NCI-H1436 (cell line): ENCODE measurements around the gene MINDY4B.

Experiments used
- DNase-seq: peaks from one replicate; lab custom pipeline; 2025; lab: John Stamatoyannopoulos, UW

MINDY4B gene

DNA sequence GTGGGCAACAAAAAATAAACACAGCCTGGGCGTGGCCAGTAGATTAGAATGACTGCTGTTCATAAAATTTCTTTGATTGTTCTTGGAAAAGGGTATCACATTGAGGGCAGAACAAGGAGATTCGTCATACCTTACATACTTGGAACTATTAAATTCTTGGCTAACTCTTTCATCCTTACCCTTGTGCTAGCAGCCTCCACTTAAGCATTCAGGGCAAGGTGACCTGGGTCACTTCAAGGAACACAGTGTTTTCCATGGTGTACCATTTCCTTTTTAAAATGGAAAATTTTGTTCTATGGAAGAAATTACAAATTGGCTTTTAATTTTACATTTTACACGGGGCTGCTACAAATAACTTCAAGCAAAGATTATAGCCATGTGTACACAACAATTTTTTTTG lies 60.8 kb downstream of the MINDY4B start:
- no peak for DNase-seq

DNA sequence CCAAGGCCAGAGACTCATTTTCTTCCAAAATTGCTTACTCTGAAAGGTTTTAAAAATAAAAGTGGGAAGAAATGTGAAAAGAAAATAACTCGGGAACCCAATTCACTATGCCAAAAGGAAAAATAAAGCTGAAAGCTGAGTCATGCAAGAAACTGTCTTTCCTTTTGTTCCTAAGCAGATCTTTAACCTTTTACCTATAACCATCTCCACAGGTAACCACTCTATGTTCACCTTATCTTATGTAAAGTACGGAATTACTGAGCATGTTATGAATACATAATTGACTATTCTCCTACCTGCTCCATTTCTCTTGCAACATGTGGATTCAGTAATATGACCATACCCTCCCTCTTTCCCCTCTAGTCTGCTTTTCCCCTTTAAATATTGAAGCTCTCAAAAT lies 62.0 kb downstream of the MINDY4B start:
- no peak for DNase-seq

DNA sequence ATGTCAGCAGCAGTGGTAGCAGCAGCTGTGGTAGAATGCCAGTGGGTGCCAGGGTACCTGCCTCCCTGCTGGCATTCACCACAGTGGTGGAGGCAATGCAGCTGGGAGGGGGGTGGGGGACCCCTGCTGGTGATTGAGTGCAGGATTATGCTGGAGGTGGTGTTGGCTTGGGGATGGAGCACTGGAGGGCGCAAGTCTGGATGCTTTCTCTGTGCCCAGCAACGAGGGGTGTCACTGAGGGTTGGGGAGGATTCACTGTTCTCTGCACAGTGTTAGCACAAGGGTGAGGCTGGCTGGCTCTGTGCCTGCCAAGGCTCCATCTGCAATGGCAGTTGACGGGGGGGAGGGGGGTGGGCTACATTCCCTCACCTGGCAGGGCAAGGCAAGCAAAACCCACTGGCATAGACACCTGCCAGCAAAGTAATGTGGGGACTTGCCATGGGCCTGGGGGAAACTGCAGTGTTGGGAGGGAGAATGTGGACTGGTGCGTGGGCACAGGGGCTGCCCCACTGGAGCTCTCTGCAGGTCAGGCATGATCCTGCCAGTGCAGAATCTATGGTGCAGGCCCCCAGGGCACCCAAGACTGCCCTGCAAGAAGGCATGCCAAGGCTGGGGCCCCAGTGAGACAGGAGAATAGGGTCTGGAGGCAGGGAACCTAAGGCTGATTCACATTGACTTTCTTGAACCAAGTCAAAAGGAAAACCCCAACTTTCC lies 64.3 kb downstream of the MINDY4B start:
- DNase-seq = no peak

DNA sequence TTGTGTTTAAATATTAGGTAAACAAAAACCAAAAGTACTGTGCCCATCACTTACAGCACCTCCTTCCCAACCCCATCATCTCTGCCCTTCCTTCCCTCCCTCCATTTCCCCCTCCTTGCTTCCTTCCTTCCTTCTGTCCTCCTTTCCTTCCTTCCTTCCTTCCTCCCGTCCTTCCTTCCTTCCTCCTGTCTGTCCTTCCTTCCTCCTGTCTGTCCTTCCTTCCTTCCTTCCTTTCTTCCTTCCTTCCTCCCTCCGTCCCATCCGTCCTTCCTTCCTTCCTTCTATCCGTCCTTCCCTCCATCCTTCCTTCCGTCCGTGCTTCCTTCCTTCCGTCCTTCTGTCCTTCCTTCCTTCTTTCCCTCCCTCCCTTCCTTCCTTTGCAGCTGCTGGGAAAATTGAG lies 74.5 kb downstream of the MINDY4B start:
- no peak for DNase-seq

DNA sequence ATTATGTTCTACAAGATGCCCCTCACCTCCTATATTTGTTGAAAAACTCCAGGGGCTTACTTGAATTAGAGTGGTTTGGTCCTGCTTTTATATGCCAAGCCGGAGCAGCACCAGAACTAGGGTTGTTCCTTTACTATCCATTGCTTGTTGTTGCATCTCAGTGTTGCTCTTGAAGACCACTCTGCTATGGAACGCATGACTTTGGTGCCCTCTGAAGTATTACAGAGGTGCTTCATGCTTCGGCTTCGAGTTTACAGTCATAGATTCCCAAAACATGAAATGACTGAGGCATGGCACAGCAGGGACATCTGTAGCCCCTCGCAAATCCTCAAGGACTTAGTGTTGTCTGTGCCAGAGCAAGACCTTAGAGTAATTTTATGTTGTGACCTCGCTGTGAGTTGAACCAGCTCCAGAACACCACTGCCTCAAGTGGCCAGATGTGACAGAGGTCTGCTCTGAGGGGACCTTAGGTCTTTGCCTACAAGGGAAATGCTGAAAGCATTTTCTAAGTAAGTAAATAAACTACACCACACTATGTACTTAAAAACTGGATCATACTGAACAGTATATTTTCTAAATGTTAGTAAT lies 75.1 kb downstream of the MINDY4B start:
- DNase-seq = no peak

DNA sequence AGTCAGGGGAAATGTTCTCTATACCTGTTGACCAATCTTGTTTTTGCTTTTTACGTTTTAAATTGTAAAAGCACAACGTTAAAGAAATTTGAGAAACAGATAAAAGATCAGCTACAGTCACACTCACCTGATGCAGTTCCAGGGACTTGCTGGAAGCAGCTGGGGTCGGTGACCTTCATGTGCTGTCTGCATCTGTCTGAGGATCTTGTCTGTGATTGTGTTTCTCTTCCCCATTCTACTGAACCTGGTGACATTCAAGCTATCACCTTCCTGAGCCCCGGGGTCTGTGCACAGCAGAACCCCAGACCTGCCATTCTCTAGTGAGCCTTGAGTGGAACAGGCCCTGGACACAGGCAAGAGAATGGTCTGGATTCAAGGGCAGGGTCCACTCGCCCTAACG lies 75.8 kb downstream of the MINDY4B start:
- no peak for DNase-seq

DNA sequence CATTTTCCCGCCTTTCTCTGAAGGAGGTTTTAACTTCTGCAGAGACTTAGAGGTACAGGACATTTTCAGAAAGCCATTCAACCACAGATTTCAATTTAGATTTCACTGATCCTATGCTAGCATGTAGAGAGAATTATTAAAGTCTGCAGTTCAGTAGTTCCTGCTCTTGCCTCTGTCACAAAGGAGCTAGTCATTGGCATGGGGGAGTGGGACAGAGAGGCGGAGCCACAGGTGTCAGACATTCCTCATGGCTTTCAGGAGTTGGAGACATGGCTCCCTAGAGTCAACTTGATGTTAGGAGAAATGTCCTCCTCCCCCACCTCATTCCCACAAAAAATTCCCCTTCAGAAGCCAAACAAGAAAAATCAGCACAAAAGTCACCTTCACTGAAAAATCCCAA lies 76.2 kb downstream of the MINDY4B start:
- DNase-seq = no peak

DNA sequence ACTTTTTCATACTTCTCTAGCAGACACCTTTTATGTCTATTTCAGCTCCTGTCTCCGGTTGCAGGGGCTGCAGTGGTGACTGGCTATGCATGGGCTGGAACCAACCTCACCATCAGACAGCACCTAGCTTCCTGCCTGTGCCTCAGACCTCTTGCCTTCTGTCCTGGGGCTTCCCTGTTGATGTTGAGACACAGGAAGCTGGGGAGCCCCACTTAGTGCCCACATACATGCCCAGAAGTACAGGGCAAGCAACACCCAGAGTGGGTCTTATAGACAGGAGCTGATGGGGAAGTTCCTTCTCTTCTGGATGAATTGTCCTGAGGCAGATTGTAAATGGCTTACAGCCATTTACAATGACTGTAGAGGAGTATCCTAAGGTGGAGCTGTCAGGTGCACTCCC lies 77.0 kb downstream of the MINDY4B start:
- no peak for DNase-seq

DNA sequence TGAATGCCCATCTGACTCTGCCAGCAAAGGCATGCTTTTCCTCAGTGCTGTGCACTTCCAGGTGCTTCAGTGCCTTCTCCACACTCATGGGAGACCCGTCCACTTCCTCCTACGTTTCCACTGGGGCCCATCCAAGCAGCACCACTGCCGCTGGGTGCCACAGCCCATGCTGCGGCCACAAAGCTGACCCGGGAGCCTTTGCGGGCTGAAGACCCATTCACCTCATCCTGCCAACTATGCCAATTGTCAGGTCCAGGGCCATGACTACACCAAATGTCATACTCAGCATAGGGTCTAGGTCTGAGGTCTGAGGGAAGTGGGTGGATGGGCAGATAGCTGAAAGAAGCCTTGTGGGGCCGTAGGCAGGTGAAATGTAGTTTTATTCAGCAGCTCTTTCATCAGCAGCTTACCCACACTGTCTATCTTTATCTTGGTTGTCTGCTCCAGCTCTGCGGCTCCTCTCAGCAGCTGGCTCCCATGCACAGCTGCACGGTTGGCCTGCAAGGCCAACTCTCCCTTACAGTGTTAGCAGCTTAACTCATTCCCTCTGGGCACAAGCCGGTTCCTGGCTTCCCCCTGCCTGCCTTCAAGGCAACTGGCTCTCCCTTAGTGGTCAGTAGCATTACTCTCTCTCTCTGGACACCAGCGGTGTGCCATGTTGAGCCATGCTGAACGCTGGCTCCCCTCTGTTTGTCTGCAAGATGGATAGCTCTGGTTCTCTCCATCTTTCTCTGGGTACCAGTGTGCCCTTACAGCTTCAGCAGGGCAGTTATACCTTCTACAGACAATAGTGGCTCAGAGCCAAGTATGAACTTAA lies 78.6 kb downstream of the MINDY4B start:
- no peak for DNase-seq

DNA sequence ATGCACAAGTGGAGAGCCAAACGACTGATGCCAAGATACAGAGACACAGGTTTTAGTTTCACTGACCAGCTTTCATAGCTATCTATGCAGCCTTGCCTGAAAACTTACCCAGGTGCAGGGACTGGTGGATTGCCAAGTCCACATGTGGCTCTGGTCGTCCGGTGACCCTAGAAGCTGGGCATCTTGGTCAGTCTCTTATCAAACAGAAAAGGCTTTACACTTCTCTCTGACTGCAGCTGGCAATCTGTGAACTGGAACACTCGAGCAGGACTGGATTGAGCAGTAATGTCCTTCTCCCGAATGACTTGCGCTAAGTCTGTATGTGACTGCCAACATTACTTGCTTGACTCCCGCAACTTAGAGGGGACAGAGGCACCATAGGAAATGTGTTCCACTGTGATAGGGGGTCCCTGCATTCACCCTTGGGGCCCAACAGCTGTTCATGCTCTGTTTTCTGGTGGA lies 79.3 kb downstream of the MINDY4B start:
- DNase-seq = no peak

DNA sequence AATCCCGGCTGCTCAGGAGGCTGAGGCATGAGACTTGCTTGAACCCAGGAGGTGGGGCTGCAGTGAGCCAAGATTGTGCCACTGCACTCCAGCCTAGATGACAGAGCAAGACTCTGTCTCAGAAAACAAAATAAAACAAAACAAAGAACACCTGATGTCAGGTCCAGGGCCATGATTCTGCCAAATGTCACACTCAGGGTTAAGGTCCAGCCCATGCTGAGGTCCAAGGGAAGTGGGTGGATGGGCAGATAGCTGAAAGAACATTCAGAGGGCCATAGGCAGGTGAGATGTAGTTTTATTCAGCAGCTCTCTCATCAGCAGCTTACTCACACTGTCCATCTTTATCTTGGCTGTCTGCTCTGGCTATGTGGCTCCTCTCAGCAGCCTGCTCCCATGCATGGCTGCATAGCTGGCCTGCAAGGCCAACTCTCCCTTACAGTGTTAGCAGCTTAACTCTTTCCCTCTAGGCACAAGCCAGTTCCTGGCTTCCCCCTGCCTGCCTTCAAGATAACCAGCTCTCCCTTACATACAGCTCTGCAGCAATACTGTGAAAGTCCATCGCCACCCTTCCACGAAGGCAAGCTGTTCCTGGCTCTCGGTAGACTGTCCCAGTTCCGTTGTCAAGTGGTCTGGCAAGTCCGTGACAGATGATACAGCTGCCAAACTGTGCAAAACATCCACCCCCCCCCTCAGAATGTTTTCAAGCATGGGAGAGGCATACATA lies 79.9 kb downstream of the MINDY4B start:
- DNase-seq = no peak

DNA sequence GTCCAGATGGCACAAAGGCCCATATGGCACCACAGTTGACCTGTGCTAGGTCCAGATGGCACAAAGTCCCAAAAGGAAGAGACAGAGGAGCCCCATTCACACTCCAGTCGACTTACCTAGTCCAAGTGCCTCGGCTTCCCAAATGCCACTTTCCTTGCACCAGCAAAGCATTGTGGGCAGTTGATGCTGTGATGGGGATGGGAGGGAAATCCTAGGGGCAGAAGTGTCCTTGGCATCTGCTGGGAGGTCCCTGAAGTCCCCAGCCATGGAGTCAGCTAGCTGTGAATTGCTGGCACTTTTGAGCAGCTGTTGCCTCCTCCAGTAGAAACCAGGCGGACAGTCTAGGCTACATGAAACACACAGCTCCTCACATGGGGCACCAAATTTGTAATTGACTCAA lies 82.0 kb downstream of the MINDY4B start:
- DNase-seq = no peak

DNA sequence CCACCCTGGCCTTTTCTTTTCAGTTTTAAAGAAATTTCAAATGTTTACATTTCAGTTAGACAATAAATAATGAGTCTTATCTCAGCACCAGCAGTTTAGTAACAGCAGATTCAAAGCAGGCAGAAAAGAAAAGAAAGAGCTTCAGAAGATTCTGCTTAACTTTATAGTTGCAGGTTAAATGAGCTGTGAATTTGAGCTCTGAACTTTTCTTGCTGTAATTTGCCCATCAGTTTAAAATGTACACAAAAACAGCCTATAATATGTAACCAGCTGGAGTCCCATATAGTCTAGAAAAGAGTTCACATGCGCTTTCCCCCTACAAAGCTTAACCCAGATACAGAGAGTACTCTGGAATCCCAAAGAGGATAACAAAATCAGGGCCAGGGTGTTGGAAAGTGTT lies 82.6 kb downstream of the MINDY4B start:
- no peak for DNase-seq
